Central memory CD8-positive, alpha-beta T cell (primary cell): ENCODE measurements around the gene PLCG1.
"Not testable (repeated sequence)": the region's sequence is repeated elsewhere in the genome, so short reads cannot be mapped to it uniquely, and the experiment has no call there.

Experiments
- ATAC-seq: fragments of 150-1000 bp; cut with Tn5 transposase; replicated peaks from 2 replicates; pipeline ENCODE4 v1.10.0; 2022; ENCODE audit warnings: mild to moderate bottlenecking, moderate FRiP score, moderate number of reproducible peaks; ENCODE audit not compliant: poor library complexity, severe bottlenecking; ENCODE audit errors: extremely low read depth
- DNase-seq, 2 donors: peaks; one replicate each; pipeline ENCODE4 v3.0.0; 2021; ENCODE audit warnings: low spot score in 2 of 2
- H3K27ac Mint-ChIP-seq: one replicate; pipeline ENCODE4 v1.8.0; 2022; ENCODE audit warnings: low read depth, mild to moderate bottlenecking, moderate library complexity, mixed read lengths
- H3K27me3 Mint-ChIP-seq: one replicate; pipeline ENCODE4 v1.8.0; 2022; ENCODE audit warnings: mixed read lengths
- H3K36me3 Mint-ChIP-seq: one replicate; pipeline ENCODE4 v1.8.0; 2022; ENCODE audit warnings: mild to moderate bottlenecking, moderate library complexity, mixed read lengths; ENCODE audit not compliant: insufficient read depth
- H3K4me1 Mint-ChIP-seq: one replicate; pipeline ENCODE4 v1.8.0; 2022; ENCODE audit warnings: mixed read lengths
- H3K4me3 Mint-ChIP-seq: one replicate; pipeline ENCODE4 v1.8.0; 2022; ENCODE audit warnings: mild to moderate bottlenecking, moderate library complexity, mixed read lengths
- H3K9me3 Mint-ChIP-seq: one replicate; pipeline ENCODE4 v1.8.0; 2022; ENCODE audit warnings: mixed read lengths

PLCG1 gene

GRCh38 chr20:41131594-41132387 lies 5.6 kb upstream of the PLCG1 start:
- Mint-ChIP-seq H3K27ac (no peak overlapping the region), H3K4me1 (peaks cover 20% of the 10 kb centered on the region), H3K36me3 (peaks cover 3% of the 10 kb centered on the region), H3K9me3 (no peaks in the 10 kb centered on the region), H3K4me3 (no peak overlapping the region), H3K27me3 (no peaks in the 10 kb centered on the region)
- DNase-seq (no peak), ATAC-seq (no peak)

DNA sequence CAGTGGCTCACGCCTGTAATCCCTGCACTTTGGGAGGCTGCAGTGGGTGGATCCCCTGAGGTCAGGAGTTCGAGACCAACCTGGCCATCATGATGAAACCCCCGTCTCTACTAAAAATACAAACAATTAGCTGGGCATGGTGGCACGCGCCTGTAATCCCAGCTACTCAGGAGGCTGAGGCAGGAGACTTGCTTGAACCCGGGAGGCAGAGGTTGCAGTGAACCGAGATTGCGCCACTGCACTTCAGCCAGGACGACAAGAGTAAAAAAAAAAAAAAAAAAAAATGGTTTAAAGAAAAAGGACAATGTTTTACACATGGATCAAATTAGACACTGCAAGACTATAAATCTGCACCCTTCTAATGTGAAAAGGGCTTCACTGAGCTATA lies 5.0 kb upstream of the PLCG1 start:
- not testable (repeated sequence) for H3K27ac Mint-ChIP-seq, H3K27me3 Mint-ChIP-seq, H3K36me3 Mint-ChIP-seq, H3K9me3 Mint-ChIP-seq, DNase-seq, H3K4me3 Mint-ChIP-seq, ATAC-seq
- H3K4me1 Mint-ChIP-seq = peaks cover 20% of the 10 kb centered on the region

DNA sequence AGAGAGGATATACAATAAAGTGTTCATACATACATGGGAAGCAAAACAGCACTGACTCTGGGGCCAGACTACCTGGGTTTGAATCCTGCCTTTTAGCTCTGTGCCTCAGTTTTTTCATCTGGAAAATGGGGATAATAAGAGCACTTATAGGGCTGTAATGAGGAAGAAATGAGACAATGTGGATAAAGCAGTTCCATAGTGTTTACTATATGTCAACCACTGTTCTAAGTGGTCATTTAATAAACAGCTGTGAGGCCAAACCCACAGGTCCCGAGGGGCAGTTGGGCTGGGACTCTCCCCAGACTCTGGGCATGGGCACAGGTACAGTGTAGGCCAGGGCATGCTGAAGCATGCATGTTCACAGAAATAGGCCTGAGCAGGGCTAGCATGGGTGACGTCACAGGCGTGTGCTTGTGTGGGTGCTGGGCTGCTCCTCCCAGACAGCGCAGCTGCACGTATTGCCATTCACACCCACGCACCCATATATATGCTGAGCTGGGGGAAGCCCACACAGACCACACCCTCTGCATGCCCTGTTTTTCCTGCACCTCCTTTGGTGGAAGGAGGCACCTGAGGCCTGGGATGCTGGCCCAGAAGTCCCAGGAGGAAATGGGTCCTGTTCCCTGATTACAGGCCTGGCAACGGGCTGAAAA lies 3.5 kb upstream of the PLCG1 start:
- no peak for DNase-seq
- no peak for ATAC-seq
- H3K9me3 Mint-ChIP-seq = no peaks in the 10 kb centered on the region
- H3K4me1 Mint-ChIP-seq = peaks cover 27% of the 10 kb centered on the region
- peaks cover 6% of the 10 kb centered on the region for H3K36me3 Mint-ChIP-seq
- H3K4me3 Mint-ChIP-seq = no peak overlapping the region
- H3K27ac Mint-ChIP-seq = no peak overlapping the region
- H3K27me3 Mint-ChIP-seq = no peaks in the 10 kb centered on the region

DNA sequence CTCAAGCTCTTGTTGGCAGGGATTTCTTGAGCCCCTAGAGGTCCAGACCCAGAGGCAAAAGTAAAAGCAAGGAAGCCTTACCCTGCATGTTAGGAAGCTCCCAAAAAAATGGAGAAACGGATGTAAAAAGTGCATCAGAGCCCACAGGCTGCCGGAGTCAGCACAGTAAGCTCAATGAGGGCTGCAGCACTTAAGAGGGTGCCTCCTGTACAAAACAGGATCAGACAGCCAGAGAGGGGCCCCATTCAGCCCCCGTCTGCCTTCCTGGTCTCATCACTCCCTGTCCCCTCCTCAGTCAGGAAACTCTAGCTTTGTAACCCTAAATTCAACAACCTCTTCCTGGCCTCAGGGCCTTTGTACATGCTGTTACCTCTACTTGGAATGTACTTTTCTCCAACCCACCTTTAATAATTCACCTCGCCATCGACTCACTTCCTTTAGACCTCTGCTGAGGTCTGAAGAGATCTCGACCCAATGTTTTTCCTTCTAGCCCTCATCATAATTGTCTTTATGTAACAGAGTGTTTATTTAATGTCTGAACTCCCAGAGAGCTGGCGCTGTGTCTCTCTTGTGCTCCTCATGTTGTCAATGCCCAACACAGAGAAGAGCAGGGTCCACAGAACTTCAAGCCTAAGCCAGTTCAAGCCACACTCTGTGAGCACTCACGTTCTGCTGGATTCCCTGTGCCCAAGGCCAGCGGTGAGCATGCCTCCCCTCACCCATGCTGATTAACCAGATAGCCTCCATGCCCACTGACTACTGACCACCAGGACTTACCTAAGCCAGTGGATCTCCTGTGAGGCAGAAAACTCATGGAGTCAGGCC lies 2.8 kb upstream of the PLCG1 start:
- DNase-seq = no peak
- H3K9me3 Mint-ChIP-seq = no peaks in the 10 kb centered on the region
- H3K4me1 Mint-ChIP-seq = peaks cover 35% of the 10 kb centered on the region
- peaks cover 9% of the 10 kb centered on the region for H3K36me3 Mint-ChIP-seq
- no peak for ATAC-seq
- H3K27ac Mint-ChIP-seq = no peak overlapping the region
- no peaks in the 10 kb centered on the region for H3K27me3 Mint-ChIP-seq
- no peak overlapping the region for H3K4me3 Mint-ChIP-seq

GRCh38 chr20:41135187-41135887 lies 2.0 kb upstream of the PLCG1 start:
- no peaks in the 10 kb centered on the region for H3K9me3 Mint-ChIP-seq
- DNase-seq (peak; percentile 47 to 48), ATAC-seq (no peak)
- H3K27me3 Mint-ChIP-seq = no peaks in the 10 kb centered on the region
- peak overlapping the region; percentile 87 for H3K4me3 Mint-ChIP-seq
- no peak overlapping the region for H3K27ac Mint-ChIP-seq
- peaks cover 43% of the 10 kb centered on the region for H3K4me1 Mint-ChIP-seq
- peaks cover 12% of the 10 kb centered on the region for H3K36me3 Mint-ChIP-seq

DNA sequence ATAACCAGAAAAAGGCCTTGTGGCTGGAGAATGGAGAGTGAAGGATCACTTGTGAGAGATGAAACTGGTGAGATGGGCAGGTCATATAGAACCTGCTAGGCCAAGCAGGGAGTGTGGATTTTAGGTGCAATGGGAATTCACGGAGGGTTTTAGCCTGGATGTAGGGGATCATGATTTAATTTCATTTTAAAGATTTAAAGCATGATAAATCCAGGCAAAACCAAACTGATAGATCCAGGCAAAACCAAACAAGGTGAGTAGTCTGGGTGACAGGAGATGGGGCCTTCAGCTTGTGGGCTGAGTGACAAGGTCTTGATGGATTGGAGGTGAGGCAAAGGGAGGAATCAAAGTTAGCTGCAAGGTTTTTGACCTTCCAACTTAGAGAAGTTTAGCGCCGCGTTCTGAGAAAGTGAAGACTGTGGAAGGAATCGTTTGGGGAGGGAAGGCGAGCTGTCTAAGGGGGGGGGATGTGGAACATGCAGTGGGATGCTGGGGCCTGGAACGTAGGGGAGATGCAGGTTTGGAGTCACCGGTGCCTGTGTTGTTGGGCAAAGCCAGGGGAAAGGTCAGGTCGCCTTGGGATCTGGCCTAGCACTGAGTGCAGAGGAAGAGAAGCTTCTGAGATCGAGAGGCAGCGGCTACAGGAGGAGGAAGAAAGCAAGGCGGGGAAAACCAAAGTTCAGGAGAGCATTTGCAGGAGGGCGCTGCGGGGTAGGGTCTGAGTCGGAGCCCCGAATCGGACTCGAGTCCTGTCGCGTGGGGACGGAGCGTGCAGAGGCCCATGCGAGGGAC lies 1.3 kb upstream of the PLCG1 start:
- Mint-ChIP-seq H3K36me3 (peaks cover 12% of the 10 kb centered on the region), H3K27ac (peak overlapping the region; percentile 77), H3K9me3 (no peaks in the 10 kb centered on the region), H3K4me3 (peak overlapping the region; percentile 87), H3K27me3 (no peaks in the 10 kb centered on the region), H3K4me1 (peaks cover 50% of the 10 kb centered on the region)
- DNase-seq = no peak
- no peak for ATAC-seq

DNA sequence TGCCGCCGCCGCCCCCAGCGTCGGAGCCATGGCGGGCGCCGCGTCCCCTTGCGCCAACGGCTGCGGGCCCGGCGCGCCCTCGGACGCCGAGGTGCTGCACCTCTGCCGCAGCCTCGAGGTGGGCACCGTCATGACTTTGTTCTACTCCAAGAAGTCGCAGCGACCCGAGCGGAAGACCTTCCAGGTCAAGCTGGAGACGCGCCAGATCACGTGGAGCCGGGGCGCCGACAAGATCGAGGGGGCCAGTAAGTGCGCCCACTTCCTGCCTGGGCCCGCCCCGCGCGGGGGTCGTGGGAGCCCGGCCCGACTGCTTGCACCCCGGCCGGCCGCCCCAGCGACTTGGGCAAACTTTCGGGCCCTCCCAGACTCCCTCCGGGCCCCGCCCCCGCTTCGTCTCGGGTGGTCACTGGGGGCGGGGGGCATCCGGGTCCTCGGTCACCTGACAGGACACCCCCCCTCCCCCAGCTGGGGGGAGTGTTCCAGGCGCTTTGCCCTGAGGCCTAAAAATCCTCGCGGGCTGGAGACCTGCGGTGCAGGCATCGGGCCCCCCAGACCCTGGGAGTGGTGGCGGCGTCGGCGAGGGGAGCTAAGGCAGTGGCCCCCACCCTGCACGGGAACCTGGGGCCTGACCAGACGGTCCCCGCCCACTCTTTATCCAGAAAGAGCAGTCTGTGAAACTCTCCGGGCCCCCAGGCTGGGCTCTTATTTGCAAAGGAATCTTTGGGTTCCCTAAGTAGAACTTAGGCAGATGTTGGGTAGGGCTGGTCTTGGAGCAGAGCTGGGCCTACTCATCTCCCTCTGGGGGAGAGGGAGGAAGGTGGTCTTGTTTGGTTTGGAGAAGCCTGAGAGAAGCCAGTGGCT lies 501 bp downstream of the PLCG1 start:
- Mint-ChIP-seq H3K27me3 (no peaks in the 10 kb centered on the region), H3K9me3 (no peaks in the 10 kb centered on the region), H3K36me3 (peaks cover 12% of the 10 kb centered on the region), H3K27ac (peak overlapping the region; percentile 93), H3K4me3 (peak overlapping the region; percentile 91), H3K4me1 (peaks cover 68% of the 10 kb centered on the region)
- DNase-seq (peak; percentile 56 to 57), ATAC-seq (peak; percentile 14)

DNA sequence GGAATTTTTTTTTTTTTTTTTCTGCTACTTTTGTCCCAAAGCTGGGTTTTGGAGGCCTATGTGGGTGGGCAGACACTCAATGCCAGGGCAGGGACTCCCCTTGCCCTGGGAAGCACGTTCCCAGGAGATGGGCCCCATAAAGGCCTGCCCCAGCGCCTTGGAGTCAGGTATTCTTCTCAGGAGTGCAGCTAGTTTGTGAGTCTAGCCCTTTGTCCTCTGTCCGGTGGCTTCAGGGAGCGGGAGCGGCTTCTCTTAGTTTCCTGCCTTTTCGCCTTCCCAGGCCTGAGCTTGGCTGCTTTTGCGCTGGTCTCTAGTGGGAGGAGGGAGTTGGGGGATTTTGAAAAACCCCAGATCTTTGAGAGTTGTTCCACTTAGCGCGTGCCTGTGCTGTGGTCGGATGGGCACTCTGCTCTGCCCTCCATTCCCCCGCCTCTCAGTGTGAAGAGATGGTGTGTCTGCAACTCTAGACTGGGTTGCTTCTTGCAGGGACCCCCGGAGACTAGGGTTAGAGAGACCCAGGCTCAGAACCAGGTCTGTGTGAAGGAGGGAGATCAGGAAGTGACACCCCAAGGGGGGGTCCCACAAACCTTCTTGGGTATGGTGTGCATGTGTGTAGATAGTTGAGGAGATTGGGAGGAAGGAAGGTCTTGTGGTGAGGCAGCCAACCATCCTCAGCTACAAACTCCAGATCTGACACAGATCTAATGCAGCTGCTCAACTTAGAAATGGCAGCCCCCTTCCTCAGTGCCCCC lies 1.3 kb downstream of the PLCG1 start:
- DNase-seq (peak in 1 of 2 donors; percentile 35), ATAC-seq (peak; percentile 31)
- peaks cover 76% of the 10 kb centered on the region for H3K4me1 Mint-ChIP-seq
- peak overlapping the region; percentile 91 for H3K4me3 Mint-ChIP-seq
- H3K27me3 Mint-ChIP-seq = no peaks in the 10 kb centered on the region
- H3K36me3 Mint-ChIP-seq = peaks cover 16% of the 10 kb centered on the region
- no peaks in the 10 kb centered on the region for H3K9me3 Mint-ChIP-seq
- H3K27ac Mint-ChIP-seq = peak overlapping the region; percentile 93

- Mint-ChIP-seq H3K27me3 (no peaks in the 10 kb centered on the region), H3K4me1 (peaks cover 84% of the 10 kb centered on the region), H3K36me3 (peaks cover 16% of the 10 kb centered on the region)
Measured at GRCh38 chr20:41139227-41140093, 2.1 kb downstream of the PLCG1 start.

More at GRCh38 chr20:41139227-41140093, 2.1 kb downstream of the PLCG1 start:
- Mint-ChIP-seq H3K27ac (peak overlapping the region; percentile 93), H3K9me3 (no peaks in the 10 kb centered on the region), H3K4me3 (peak overlapping the region; percentile 91)
- no peak for DNase-seq
- no peak for ATAC-seq
